Activated CD8-positive, alpha-beta memory T cell treated with anti-CD3 and anti-CD28 coated beads, Interleukin-2, amount 50 U/mL, for 1 hour (primary cell): ENCODE results near the gene SPON1.
"Not testable (repeated sequence)": the region's sequence is repeated elsewhere in the genome, so short reads cannot be mapped to it uniquely, and the experiment has no call there.

ENCODE experiments used
- DNase-seq: peaks from one replicate; pipeline ENCODE4 v3.0.0-alpha.2; 2020; ENCODE audit errors: extremely low read depth

Gene SPON1

DNA sequence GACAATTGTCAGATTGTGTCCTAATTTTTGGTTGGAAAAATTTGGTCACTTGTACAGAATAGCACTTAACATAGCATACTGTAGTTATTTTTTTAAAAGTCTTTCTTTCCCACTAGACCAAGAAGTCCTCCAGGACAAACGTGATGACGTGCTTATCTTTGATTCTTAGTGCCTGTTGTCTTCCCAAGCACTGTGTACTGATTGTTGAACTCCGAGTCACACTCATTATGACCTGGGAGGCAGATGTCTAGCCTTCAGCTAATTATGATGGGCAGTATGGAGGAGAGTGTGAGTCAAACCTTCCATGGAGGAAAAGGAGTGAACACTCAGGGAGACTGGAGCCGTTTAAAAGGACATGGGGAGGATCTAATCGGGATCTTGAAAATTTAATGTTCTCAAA is 119.8 kb downstream of the SPON1 start:
- DNase-seq = no peak

DNA sequence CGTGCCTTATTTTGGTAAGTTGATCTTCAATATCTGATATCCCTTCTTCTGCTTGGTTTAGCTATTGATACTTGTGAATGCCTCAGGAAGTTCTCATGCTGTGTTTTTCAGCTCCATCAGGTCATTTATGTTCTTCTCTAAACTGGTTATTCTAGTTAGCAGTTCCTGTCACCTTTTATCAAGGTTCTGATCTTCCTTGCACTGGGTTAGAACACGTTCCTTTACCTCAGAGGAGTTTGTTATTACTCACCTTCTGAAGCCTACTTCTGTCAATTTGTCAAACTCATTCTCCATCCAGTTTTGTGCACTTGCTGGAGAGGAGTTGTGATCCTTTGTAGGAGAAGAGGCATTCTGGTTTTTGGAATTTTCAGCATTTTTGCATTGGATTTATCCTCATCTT is 126.3 kb downstream of the SPON1 start:
- DNase-seq = not testable (repeated sequence)

DNA sequence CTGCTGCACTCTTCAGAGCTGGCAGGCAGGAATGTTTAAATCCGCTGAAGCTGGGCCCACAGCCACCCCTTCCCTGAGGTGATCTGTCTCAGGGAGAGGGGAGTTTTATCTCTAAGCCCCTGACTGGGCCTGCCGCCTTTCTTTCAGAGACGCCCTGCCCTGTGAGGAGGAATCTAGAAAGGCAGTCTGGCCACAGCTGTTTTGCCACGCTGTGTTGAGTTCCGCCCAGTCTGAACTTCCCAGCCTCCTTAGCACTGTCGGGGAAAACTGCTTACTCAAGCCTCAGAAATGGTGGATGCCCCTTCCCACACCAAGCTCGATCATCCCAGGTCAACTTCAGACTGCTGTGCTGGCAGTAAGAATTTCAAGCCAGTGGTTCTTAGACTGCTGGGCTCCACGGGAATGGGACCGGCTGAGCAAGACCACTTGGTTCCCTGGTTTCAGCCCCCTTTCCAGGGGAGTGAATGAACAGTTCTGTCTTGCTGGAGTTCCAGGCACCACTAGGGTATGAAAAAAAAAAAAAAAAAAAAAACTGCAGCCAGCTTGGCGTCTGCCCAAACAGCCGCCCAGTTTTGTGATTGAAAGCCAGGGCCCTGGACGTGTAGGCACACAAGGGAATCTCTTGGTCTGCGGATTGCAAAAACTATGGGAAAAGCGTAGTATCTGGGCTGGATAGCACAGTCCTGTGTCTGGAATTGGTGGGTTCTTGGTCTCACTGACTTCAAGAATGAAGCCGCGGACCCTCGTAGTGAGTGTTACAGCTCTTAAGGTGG is 127.4 kb downstream of the SPON1 start:
- DNase-seq = no peak

DNA sequence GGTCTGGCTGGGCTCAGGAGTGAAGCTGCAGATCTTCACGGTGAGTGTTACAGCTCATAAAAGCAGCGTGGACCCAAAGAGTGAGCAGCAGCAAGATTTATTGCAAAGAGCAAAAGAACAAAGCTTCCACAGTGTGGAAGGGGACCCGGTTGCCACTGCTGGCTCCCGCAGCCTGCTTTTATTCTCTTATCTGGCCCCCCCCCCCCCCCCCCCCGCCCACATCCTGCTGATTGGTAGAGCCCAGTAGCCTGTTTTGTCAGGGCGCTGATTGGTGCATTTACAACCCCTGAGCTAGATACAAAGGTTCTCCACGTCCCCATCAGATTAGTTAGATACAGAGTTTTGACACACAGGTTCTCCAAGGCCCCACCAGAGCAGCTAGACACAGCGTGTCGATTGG is 128.1 kb downstream of the SPON1 start:
- DNase-seq = not testable (repeated sequence)

DNA sequence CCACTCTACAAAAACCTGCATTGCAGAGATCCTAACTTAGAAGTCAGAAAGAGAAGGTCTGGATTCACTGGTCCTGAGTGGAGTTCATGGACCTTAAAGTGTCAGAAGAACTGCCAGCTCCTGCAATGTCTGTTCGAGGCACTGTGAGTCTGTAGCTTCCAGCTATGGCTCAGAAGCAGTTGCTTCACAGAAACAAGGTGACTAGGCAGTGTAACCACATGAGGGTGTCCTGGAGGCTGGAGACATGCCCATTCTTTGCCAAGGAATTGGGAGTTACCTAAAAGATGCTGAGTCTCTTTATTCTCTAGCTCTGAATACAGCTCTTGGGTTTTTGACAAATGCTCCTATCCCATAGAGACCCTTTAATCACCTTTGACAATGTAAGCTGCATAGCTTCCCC is 130.5 kb downstream of the SPON1 start:
- no peak for DNase-seq

DNA sequence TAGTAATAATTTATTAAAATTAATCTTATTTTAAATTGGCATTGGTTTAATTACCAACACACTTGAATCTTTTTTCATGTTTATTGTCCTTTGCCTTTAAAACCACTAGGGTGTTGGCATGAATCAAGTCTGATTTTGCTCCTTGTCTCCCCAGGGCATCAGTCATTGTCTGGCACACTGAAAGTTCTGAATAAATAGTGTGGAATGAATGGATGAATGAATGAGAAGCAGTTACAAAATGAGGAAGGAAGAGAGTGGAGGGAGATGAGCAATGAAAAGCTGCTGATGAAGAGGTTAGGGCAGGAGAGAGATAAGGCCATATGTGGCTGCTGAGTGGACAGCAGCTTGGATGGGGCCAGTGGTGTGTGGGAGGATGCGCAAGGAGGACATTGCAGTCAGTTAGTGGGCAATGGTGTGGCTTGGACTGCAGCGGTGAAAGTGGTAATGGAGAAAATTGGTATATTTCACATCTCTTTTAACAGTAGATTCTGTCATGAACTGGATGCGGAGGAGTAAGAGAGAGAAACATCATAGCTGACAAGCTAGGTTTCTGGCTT is 132.0 kb downstream of the SPON1 start:
- no peak for DNase-seq

DNA sequence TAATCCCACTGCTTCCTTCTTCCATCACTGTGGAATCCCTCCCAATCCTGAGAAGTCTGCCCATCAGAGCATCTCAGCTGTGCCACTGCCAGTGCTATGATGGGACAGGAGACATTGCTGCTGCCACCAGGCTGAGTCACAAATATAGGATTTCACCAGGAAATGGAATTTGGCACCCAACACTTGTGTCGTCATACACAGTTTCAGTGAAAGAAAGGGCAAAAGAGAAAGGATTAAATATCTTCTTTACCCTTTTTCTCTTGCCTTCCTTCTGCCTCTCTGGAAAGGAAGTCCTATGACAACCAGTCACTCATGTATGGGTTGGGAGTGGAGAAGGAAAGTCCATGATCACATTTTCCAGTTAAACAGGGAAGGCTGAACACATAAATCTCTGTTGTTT is 133.4 kb downstream of the SPON1 start:
- no peak for DNase-seq

DNA sequence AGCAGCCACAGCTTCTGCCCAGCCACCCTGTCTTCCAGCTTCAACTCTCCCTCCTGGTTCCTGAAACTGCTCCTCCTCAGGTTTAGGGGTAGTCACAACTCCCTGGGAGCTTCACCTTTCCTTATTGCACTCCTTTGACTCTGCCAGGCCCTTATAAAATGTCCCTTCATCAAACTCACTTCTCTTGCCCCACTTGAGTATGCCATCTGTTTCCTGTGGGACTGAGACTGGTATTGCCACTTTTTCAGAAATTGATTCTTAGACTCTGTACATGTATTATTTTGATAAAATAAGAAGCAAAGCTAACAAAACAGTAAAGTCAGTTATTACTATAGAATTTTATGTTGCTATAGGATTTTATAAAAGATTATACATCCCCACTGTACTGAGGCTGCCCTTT is 134.1 kb downstream of the SPON1 start:
- DNase-seq = no peak

DNA sequence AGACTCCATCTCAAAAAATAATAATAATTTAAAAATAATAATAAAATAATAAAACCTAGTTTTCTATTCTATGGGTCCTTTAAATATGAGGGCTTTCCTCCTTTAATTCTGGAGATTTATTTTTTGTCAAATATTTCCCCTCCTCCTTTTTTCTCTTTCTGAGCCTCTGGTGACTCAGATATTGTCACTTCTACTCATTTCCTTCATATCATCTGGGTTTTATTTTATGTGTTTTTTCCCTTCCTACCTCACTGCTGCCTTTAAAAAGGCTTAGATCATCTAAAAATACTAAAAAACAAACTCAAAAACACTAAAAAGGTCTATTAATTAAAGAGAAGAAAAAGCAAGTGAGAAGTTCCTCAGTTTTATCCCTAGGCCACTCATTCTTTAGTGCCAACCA is 138.9 kb downstream of the SPON1 start:
- no peak for DNase-seq

DNA sequence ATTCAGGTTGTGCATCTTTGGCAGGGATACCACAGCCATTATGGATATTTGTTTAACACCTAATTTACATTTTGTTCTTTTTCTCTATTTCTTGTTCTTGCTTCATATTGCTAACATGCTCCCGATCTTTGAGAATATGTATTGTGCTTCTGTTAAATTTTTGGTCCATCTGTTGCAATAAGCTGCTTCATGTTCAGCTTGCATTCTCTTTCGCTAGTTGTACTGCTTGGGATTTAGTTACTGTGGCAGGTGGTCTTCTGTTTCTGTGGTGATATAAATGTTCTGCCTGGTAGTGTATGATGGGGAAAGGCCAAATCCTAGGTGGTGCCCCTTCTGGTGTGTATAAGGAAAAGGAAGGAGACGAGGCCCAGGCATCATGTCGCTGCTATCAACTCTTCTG is 140.2 kb downstream of the SPON1 start:
- DNase-seq = no peak

DNA sequence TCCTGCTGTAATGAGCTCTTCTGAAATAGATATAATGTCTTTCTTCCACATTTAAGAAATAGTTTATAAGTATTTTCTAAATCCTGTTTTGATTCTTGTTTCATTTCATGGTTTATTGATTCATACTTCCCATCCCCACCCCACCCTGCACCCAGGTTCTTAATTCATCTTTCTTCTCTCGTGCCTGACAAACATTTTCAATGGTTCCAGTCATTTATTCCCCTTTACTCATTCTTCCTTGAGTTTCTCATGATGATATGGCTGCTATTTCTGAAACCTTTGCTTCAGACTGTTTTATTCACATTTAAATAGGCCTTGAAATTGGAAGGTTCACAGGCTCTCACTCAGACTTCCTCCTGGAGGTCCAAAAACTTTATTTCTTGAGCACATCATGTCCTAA is 142.9 kb downstream of the SPON1 start:
- DNase-seq = no peak

DNA sequence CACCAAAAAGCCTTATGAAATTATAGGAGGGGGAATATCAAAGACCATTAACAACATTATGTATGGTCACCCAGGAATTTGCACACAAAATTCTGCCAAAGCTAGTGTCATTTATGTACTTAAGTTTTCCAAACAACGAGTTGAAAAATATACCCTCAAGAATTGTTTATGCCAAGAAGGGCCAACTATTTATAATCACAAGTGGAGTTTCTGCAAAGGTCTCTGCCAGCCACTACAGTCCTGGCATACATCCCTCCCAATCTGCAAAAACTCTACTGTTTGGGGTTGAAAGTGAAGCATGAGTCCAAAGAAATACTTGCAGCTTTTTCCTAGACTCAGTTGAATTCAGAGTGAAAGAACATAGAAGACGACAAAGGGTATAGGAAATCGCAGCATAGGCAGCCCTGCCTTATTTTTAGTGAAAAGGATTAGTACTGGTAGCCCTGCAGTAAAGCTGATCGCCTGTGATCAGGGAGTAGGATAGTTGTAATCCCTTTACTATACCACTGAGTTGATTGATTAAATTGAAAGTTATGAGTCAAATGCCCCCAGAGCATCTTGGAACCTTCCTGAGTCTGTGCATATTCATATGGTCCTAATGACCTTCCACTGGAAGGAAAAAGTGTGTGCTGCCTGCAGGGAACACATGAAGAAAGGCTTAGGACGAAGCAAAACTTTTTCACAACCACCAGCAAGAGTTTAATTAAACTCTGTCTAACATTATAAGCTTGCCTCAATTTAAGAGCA is 144.0 kb downstream of the SPON1 start:
- DNase-seq = no peak

DNA sequence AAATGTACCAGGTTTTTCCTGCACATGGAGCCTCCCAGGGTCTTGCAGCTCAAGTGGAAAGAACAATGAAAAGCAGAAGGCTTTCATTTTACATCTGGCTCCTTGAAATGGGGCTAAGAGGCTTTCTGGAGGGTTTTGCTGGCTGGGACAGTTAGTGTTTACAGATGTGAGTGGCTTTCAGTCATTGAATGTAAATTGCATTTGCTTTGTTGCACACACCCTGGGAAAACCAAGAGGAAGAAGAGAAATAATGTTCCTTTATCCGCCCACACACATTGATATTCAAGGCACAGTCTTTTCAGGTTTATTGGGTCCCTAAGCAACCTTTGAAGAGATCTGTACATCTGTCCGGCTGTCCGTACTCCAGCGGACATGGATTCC is 144.5 kb downstream of the SPON1 start:
- DNase-seq = no peak

DNA sequence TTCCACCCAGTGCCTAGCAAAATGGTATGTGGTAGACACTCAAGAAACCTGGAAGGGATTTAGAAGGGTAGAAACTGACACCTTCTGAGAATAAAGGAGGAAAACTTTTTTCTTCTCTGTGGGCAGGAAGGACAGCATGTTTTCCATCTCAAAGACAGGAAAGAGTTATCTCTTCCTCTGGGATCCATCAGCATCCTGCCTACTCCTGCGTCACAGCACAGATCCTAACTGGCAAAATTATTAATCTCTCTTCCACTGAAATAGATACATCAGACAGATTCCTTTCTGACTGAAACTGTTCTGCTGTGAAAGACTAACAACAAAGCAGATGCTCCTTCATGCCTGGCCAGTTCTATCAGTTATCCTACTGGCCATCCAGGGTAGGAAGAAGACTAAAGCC is 147.2 kb downstream of the SPON1 start:
- DNase-seq = no peak

DNA sequence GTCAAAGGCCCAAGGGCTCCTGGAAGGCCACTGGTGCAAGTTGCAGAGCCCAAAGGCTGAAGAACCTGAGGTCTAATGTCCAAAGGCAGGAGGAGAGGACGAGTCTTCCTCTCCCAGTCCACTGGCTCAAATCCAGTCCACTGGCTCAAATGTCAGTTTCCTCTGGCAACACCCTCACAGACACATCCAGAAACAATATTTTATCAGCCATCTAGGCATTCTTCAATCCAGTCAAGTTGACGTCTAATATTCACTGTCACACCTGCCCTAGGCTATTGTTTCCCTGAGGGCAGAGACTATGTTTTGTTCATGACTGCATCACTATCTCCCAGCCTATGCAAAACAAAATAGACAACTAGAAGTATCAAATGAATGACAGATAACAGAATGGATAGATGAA is 148.1 kb downstream of the SPON1 start:
- no peak for DNase-seq

DNA sequence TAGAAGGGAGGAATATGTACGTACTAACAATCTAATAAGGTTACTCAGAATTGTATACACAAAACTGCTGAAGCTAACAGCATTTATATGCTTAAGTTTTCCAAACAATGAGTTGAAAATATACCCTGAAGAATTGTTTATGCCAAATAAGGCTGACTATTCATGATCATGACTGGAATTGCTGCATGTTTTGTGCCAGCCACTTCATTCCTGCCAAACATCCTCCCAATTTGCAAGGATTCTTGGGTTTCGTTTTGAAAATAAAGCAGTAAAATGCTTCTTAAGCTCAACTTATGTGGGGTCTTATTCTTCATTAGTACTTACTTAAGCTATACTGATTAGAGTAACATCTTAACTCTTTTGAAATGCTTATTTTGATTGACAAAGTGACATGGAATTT is 149.0 kb downstream of the SPON1 start:
- no peak for DNase-seq

DNA sequence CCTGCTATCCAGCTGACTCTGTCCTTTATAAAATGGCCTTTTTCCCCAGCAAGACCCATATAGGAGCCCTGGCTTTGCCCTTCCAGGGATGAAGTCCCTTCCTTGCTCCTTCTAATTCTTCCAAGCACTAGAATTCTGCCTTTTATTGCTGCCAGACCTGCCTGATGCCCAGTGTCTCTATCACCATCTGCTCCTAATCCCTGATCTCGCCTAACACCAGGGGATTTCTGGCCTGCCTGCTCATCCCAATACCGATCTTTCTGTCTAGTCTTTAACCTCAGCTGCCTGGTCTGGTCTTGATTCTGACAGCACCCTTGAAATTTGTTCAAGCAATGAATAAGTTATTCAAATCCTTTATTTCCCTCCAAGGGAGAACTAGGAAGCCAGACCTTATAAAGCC is 150.2 kb downstream of the SPON1 start:
- DNase-seq = no peak

DNA sequence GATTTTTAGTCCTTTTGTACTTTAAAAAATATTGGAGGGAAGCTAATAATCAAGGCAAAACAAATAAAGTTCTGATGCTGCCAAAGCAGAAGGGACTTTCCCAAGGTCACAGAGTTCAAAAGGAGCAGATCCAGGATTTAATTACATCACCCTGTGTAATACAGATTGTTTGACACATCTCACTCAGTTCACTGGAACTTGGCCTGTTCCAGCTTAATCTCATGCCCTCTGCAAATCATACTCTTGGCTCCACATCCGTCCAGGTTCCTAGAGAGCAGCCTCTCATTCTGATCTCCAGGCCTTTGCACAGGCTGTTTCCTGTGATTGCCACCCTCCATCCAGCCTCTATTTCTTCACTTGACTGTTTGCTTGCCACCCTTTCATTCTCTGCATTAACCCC is 151.7 kb downstream of the SPON1 start:
- no peak for DNase-seq

DNA sequence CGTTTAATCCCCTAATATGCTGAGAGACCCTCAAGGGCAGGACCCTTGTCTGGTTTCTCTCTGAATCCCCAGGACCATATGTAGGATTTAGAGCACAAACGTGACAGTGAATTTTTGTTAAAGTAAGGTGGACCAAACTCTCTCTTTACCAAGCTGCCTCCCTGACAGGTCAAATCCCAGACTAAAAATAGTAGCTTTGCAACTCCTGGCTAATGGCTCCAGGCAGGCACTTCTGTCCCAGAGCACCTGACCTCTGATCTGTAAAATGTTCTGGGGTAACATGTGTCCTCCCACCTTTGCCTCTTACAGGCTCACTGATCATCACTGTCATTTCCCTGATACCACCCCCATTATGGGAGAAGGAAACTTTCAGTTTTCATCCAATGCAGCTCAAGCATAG is 152.3 kb downstream of the SPON1 start:
- DNase-seq = no peak

DNA sequence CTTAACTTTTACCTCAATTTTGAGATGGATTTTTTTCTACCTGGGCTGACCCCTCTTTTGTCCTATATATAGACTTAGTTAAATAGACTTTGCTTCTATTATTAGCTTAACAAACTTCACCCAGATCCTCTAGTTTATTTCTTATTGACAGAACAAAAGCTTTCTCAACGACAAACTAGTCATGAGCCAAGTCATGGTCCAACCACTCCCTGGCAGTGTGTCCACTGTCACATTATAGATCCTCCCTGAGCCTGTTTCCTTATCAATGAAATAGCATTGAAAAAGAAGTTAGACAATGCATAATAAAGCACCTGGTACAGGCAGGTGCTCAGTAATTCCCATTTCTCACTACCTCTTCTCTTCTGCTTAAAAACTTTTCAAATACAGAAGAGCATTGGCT is 155.1 kb downstream of the SPON1 start:
- DNase-seq = no peak

DNA sequence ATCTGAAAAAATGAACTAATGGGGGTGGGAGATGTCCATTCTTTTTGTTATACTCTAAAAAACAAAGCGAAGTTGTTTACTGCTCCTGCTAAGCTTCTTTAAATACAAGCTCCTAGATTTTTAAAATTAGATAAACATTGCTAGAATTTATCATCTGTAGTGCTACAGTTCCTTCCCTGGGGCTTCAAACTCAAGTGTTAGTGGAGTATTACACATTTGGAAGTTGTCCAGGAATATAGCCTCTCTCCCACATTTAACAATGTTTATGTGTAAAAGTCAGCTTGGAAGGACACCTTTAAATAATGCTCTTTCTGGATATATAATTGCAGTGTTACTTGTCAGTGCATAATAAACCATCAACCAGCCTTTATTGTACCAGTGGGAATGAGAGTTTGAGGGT is 155.5 kb downstream of the SPON1 start:
- DNase-seq = no peak

DNA sequence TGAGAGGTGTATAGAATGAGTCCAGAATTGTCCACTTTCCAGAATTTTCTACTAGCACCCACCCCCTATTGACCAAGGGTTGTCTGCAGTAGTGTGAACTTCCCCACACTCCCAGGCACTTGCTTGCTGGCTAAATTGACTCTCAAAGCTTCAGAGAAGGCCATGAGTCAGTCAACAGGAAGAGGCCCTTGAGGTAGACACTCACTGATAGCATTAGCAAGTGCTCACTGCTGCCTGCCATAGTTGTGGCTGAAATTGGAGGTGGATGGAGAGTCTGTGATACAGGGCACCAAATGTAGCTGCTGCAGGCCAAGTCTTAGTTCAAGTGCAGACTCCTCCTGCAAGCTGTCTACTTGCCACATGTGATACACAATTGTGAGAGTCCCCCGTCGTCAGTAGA is 156.8 kb downstream of the SPON1 start:
- no peak for DNase-seq

DNA sequence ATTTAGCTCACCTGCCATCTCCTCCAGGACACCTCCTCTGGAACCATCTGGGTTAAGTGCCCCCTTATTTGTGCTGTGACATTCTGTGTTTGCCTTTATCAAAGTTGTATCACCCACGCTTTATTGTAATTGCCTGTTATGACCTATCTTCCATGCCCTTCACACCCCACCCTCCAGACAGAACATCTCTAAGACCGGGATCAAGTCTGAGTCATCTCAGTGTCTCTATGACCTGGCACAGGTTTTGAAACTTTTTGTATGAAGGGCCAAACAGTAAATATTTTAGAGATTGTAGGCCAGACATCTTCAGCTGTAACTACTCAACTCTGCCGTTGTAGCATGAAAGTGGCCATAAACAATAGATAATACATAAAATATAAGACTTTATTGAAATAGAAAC is 161.8 kb downstream of the SPON1 start:
- no peak for DNase-seq
